NCI-H1694 (cell line): Measurements from ENCODE around the gene ZNRF1.
"Not testable (repeated sequence)": the region's sequence is repeated elsewhere in the genome, so short reads cannot be mapped to it uniquely, and the experiment has no call there.

ENCODE experiments used
- DNase-seq: peaks from one replicate; lab custom pipeline; 2025; lab: John Stamatoyannopoulos, UW

Gene ZNRF1

GRCh38 chr16:75002474-75002873 is 3.6 kb downstream of the ZNRF1 start:
- no peak for DNase-seq

- no peak for DNase-seq
Measured at GRCh38 chr16:75003931-75004330, 5.1 kb downstream of the ZNRF1 start.

GRCh38 chr16:75004460-75004859 is 5.6 kb downstream of the ZNRF1 start:
- DNase-seq: no peak

- no peak for DNase-seq
Measured at GRCh38 chr16:75005697-75006096, 6.9 kb downstream of the ZNRF1 start.

- DNase-seq: no peak
Measured at GRCh38 chr16:75007443-75007842, 8.6 kb downstream of the ZNRF1 start.

GRCh38 chr16:75010427-75010826 is 11.6 kb downstream of the ZNRF1 start:
- no peak for DNase-seq

GRCh38 chr16:75011634-75012307 is 12.9 kb downstream of the ZNRF1 start:
- DNase-seq: no peak

- DNase-seq: no peak
Measured at GRCh38 chr16:75012380-75013081, 13.7 kb downstream of the ZNRF1 start.

GRCh38 chr16:75013123-75013522 is 14.3 kb downstream of the ZNRF1 start:
- DNase-seq: not testable (repeated sequence)

GRCh38 chr16:75014318-75014717 is 15.5 kb downstream of the ZNRF1 start:
- no peak for DNase-seq

GRCh38 chr16:75016451-75017081 is 17.7 kb downstream of the ZNRF1 start:
- not testable (repeated sequence) for DNase-seq

- DNase-seq: no peak
Measured at GRCh38 chr16:75017670-75018525, 19.1 kb downstream of the ZNRF1 start.

- no peak for DNase-seq
Measured at GRCh38 chr16:75019007-75019406, 20.2 kb downstream of the ZNRF1 start.

- no peak for DNase-seq
Measured at GRCh38 chr16:75019586-75019985, 20.8 kb downstream of the ZNRF1 start.

- DNase-seq: no peak
Measured at GRCh38 chr16:75021410-75021809, 22.6 kb downstream of the ZNRF1 start.

GRCh38 chr16:75022567-75022966 is 23.7 kb downstream of the ZNRF1 start:
- no peak for DNase-seq

- DNase-seq: no peak
Measured at GRCh38 chr16:75023009-75023408, 24.2 kb downstream of the ZNRF1 start.

- DNase-seq: no peak
Measured at GRCh38 chr16:75024182-75024581, 25.4 kb downstream of the ZNRF1 start.

- DNase-seq: no peak
Measured at GRCh38 chr16:75024594-75024993, 25.8 kb downstream of the ZNRF1 start.

GRCh38 chr16:75025761-75026160 is 26.9 kb downstream of the ZNRF1 start:
- DNase-seq: no peak

GRCh38 chr16:75026239-75026891 is 27.5 kb downstream of the ZNRF1 start:
- DNase-seq: not testable (repeated sequence)

GRCh38 chr16:75026892-75027391 is 28.1 kb downstream of the ZNRF1 start:
- DNase-seq: no peak
